HEK293T (cell line): Measurements from ENCODE around the gene MRPL52.

Experiments used
- BHLHE40 ChIP-seq: fragments of 450-650 bp; IDR thresholded peaks from 2 replicates; pipeline ENCODE4 v1.6.1; 2016; ENCODE audit warnings: mild to moderate bottlenecking, moderate library complexity, borderline replicate concordance
- CTBP1 ChIP-seq: fragments of 450-650 bp; IDR thresholded peaks from 2 replicates; pipeline ENCODE4 v1.6.1; 2016; ENCODE audit warnings: borderline replicate concordance
- ELF4 ChIP-seq: fragments of 450-650 bp; IDR thresholded peaks from 2 replicates; pipeline ENCODE4 v1.6.1; 2017; ENCODE audit warnings: antibody characterized with exemption
- FOXA1 ChIP-seq: fragments of 450-650 bp; IDR thresholded peaks from 2 replicates; pipeline ENCODE4 v1.6.1; 2016; ENCODE audit warnings: mild to moderate bottlenecking
- FOXK2 ChIP-seq: fragments of 450-650 bp; IDR thresholded peaks from 2 replicates; pipeline ENCODE4 v1.6.1; 2016; ENCODE audit warnings: mild to moderate bottlenecking
- FOXM1 ChIP-seq: fragments of 450-650 bp; IDR thresholded peaks from 2 replicates; pipeline ENCODE4 v1.6.1; 2017; ENCODE audit warnings: mild to moderate bottlenecking, borderline replicate concordance
- L3MBTL2 ChIP-seq: fragments of 450-650 bp; conservative IDR thresholded peaks from 2 replicates; pipeline ENCODE4 v1.6.1; 2016; ENCODE audit warnings: mild to moderate bottlenecking
- SP1 ChIP-seq: fragments of 450-650 bp; IDR thresholded peaks from 2 replicates; pipeline ENCODE4 v1.6.1; 2017
- SUZ12 ChIP-seq: fragments of 450-650 bp; IDR thresholded peaks from 2 replicates; pipeline ENCODE4 v1.6.1; 2016; ENCODE audit warnings: mild to moderate bottlenecking
- ZNF384 ChIP-seq: fragments of 450-650 bp; IDR thresholded peaks from 2 replicates; pipeline ENCODE4 v1.6.1; 2016
- TF ChIP-seq, protein P1 (sequence below): fragments of 450-650 bp; IDR thresholded peaks from 2 replicates; pipeline ENCODE4 v1.6.1; 2016

DNA sequence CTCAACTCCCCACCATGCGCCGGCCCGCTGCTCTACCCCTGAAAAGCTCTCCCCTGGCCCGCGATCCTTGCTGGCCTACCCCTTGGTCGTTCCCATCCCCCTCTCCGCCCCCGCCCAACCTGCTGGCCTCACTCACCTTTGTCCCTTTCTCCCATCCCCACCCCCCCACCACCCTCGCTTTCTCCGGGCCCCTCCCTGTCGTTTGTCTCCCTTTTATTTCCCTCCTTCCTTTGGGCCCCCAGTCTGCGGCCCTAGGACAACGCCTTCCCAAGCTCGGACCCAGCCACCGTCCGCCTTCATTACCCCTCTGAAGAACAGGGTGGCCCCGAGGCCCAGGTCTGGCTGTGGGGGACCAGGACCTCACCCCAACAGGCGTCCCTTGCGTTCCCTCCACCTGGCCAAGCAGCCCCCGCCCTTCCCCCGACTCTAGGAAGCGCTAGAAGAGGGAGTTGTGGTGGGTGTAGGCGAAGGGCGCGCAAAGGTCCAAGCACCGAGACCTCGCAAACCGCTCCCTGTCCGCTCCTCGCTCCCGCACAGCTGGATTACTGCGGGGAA lies 7.6 kb upstream of the MRPL52 start:
- TF ChIP-seq FOXM1 (no peak), CTBP1 (no peak), FOXK2 (no peak), ZNF384 (no peak), ELF4 (no peak), BHLHE40 (no peak), L3MBTL2 (no peak), SP1 (no peak), SUZ12 (no peak), FOXA1 (no peak)
- TF ChIP-seq, protein P1, sequence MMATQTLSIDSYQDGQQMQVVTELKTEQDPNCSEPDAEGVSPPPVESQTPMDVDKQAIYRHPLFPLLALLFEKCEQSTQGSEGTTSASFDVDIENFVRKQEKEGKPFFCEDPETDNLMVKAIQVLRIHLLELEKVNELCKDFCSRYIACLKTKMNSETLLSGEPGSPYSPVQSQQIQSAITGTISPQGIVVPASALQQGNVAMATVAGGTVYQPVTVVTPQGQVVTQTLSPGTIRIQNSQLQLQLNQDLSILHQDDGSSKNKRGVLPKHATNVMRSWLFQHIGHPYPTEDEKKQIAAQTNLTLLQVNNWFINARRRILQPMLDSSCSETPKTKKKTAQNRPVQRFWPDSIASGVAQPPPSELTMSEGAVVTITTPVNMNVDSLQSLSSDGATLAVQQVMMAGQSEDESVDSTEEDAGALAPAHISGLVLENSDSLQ: no peak
